ENCODE data around the gene UBE2H.
"Not testable (repeated sequence)": the region's sequence is repeated elsewhere in the genome, so short reads cannot be mapped to it uniquely, and the experiment has no call there.

UBE2H gene

GRCh38 chr7:129843365-129843898 lies 109.3 kb downstream of the UBE2H start:
- no peak for DNase-seq (ENCODE audit: low read depth)

DNA sequence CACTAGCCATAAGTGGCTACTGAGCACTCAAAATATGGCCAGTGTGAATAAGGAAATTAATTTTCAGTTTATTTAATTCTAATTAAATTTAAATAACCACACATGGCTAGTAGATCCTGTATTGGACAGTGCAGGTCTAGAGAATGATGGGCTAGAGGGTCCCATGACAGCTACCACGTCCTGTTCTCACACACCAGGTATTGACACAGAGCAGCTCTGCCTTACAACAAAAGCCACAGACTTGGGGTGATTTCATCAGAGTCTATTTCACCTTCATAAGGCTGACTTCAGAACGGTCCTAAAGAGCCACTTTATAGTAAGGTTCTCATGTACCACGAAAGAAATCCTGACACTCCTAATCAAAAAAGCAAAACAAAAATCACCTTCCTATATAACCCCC lies 111.3 kb downstream of the UBE2H start:
- DNase-seq (ENCODE audit: low read depth): no peak

GRCh38 chr7:129840757-129841156 lies 112.0 kb downstream of the UBE2H start:
- DNase-seq (ENCODE audit: low read depth): no peak

DNA sequence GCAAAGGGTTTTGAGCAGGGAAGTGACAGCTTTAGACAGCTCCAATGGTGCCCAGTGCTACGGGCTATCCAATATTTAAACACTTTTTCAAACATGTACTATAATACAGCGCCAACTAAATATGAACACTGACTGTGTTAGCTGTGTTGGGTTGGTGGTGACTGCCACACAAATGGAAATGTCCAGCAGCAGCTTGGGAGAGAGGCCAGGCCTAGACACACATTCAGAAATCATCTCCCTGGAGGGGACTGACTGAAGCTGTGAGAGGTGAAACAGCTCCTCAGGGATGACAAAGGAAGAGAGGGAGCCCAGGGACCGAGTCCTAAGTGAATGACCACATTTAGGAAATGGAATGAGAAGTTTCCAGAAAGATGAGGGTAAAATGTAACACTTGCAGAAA lies 115.8 kb downstream of the UBE2H start:
- no peak for DNase-seq (ENCODE audit: low read depth)

- DNase-seq (ENCODE audit: low read depth): no peak
These were observed 117.2 kb downstream of the UBE2H start for GRCh38 chr7:129835569-129835968.

DNA sequence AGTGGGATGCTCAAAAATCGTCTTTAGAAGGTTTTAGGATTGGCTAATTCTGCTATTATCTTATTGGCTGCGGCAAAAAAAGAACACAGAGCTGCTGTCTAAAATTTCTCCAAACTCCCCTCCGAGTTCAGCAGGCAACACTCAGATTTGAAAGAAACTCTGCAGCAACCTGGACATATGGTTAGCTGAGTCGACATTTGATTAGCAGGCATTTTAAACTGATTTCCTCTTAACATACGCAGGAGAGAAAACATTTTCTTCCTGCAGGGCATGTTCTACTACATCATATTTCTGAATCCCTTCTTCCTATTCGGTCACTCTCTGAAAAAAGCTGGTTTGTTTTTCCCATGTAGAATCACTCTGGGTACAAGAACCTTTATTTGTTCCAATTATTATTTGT lies 119.4 kb downstream of the UBE2H start:
- not testable (repeated sequence) for DNase-seq (ENCODE audit: low read depth)

- DNase-seq (ENCODE audit: low read depth): no peak
These were observed 120.0 kb downstream of the UBE2H start for GRCh38 chr7:129832701-129833227.

- DNase-seq (ENCODE audit: low read depth): no peak
These were observed 120.5 kb downstream of the UBE2H start for GRCh38 chr7:129832282-129832681.

DNA sequence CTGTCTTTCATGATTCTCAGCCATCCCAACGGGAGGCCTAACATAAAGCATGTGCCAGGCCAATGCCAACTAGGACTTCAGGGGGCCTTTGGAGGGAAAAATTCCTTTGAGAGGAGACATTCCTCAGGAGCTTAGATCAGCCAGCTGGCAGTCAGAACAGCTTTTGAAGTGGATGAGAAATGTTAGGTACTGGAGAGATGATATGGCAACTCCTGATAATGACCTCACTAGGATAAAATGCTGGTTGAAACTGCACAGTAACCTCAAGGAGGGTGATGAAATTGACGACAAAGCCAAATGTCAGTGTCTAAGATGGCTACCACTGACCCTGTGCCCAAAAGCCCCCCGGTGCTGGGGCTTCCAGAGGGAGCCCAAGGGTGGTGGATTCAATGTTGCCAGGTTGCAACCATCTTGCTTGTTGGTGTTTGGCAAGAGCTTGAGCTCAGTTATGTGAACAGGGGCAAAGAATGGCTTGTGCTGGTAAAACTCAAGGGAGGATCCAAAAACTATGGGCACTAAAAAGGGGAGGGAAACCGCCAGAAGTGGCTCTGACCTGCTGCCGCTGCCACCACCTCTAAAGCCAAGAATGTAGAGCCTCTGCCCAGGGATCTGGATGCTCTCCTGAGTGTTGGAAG lies 121.2 kb downstream of the UBE2H start:
- DNase-seq (ENCODE audit: low read depth): no peak

GRCh38 chr7:129830949-129831348 lies 121.8 kb downstream of the UBE2H start:
- DNase-seq (ENCODE audit: low read depth): no peak

GRCh38 chr7:129829737-129830631 lies 122.8 kb downstream of the UBE2H start:
- DNase-seq (ENCODE audit: low read depth): peak; percentile 28

DNA sequence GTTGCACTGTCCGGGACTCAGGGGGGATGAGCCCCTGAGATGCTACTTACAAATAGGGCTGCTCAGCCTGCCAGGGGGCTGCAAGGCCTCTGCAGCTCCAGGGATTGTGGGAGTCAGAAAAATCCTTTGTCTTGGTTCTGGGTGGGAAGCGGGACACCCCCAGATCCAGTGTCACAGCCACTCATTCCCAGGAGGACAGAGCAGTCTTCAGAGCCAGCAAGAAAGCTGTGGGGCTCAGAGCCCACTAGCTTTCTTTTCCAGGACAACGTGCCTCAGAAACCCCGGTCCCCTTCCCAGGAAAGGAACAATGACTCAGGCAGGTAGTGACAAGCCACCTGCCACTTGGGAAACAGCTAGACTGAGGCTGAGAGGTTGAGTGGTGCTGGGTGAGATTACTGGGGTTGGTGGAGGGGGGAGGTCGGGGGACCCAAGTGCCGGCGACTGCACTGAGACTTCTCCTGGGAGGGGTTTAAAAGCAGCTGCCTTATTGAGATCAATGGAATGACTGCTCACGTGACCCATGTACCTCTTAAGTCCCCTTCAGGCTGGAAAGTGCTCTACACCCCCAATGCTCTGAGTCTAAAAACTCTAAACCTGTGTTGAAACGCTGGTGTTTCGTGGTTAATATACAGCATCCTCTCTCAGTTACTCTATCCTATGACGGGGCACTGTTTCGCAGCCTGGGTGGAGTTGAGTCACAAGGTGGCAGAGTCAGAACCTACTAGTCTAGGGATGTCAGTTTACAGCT lies 123.6 kb downstream of the UBE2H start:
- no peak for DNase-seq (ENCODE audit: low read depth)

DNA sequence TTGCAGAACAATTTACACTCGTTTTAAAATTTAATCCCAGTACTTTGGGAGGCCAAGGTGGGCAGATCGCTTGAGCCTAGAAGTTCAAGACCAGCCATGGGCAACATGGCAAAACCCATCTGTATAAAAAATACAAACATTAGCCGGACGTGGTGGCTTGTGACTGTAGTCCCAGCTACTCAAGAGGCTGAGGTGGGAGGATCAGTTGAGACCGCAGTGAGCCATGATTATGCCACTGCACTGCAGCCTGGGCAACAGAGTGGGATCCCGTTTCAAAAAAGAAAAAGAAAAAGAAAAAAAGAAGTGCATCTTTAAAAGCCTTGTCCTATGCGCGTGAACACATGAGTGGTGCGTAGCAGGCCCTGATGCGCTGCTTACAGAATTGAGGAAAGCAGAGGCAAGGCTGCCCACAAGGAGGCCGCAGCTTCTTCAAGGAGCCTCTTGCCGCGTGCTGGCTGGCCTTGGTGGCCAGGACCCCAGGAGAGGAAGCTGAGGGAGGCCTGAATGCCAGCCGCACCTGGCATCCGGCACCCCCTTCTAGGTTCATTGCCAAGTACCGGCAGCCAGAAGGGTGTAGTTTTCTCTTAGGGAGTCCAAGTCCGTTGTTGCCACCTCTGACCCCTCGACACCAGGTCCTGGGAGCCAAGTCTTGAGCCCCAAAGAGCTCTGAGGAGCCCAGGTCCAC lies 124.5 kb downstream of the UBE2H start:
- no peak for DNase-seq (ENCODE audit: low read depth)

DNA sequence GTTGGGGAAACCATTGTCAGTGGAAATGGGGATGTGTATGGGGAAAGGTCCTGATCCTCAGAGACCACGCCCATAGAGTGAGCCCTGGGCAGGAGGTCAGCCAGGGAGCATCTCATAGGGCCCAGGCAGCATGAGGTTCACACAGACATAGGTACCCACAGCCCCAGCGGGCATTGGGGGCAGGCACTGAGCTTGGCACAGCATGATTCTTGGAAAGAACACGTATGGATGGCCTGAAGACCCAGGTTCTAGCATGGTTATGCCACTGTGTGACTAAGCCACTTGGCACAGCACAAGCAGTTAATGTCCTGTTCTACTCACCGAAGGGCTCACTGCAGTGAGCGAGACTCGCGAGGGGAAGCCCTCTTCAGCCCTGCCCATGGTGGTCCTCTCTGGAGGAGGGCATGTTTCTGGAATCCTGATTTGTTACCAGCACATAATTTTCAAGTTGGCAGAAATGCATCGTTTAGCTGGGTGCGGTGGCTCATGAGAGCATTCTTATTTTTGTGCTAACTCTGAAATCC lies 125.2 kb downstream of the UBE2H start:
- no peak for DNase-seq (ENCODE audit: low read depth)

DNA sequence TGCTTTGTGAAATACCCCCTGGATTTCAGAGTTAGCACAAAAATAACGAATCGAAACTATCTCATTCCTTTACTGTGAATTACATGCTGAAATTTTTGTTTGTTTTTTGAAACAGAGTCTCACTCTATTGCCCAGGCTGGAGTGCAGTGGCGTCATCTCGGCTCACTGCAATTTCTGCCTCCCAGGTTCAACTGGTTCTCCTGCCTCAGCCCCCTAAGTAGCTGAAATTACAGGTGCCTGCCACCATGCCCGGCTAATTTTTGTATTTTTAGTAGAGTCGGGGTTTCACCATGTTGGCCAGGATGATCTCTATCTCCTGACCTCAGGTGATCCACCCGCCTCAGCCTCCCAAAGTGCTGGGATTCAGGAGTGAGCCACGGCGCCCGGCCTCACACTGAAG lies 125.9 kb downstream of the UBE2H start:
- DNase-seq (ENCODE audit: low read depth): not testable (repeated sequence)

- peak; percentile 89 for DNase-seq (ENCODE audit: low read depth)
These were observed 127.4 kb downstream of the UBE2H start for GRCh38 chr7:129825209-129825970.

DNA sequence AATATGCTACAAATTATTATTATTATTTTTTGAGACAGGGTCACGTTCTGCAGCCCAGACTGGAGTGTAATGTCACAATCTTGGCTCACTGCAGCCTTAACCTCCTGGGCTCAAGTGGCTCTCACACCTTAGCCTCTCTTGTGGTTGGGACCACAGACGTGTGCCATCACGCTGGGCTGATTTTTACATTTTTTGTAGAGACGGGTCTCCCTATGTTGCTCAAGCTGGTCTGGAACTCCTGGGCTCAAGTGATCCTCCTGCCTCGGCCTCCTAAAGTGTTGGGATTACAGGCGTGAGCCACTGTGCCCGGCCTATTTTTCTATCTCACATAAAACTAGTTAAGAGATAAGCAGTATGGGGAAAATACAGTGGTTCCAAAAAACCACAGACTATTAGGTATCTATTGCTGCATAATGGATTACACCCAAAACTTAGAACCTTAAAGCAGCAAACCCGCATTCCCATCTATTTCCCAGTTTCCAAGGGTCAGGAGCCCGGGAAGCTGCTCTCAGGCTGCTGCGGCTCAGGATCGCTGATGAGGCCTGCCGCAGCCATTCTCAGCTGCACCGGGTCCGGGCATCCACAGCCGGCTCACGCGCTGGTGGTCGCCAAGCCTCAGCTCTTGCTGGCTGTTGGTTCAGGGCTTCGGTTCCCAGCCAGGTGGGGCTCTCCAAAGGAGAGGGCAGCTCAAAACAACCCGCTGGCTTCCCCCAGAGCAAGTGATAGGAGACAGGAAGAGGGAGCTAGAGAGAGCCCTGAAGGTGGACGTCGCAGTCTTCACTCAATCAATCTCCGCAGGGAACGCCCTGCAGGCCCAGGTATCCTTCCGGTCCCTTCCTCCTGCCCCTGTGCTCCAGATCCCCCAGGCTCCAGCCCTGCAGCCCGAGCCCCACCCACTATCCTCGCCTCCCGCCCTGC lies 128.2 kb downstream of the UBE2H start:
- peak; percentile 9 for DNase-seq (ENCODE audit: low read depth)

- not testable (repeated sequence) for DNase-seq (ENCODE audit: low read depth)
These were observed 129.6 kb downstream of the UBE2H start for GRCh38 chr7:129823143-129823542.

- no peak for DNase-seq (ENCODE audit: low read depth)
These were observed 131.3 kb downstream of the UBE2H start for GRCh38 chr7:129821476-129821875.

DNA sequence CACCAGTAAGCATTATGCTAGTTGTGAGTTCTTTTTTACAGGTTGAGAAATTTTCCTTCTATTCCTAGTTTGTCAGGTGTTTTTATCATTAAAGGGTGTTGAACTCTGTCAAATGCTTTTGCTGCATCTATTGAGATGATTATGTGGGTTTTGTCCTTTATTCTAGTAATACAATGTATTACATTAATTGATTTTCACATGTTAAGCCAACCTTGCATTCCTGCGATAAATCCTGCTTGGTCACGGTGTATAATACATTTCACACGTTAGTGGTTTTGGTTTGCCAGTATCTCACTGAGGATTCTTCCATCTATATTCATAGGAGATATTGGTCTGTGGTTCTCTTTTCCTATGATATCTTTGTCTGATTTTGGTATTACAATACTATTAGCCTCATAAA lies 136.0 kb downstream of the UBE2H start:
- no peak for DNase-seq (ENCODE audit: low read depth)
